Adrenal gland (tissue), 12 donors: Measurements from ENCODE around the gene ZNF438. TPM values are rescaled to one million over a fixed set of nuclear protein-coding genes. Genes with fewer than 3 reads are reported as not detected.

ENCODE experiments used
- DNase-seq, 7 donors: peaks; one replicate each; pipeline ENCODE4 v3.0.0-alpha.2; 2019 to 2020
- H3K27ac ChIP-seq, 5 donors: fragments of 200-600 bp; sonication (generic) in 4 of 5; 1 replicate in 3 of 5; 2 replicates in 2 of 5; pipeline versions ENCODE4 v1.5.1 to v1.8.0; 2016 to 2020; ENCODE audit warnings: mild to moderate bottlenecking in 1 of 5
- H3K27me3 ChIP-seq: fragments of 200-600 bp; 2 replicates; pipeline ENCODE4 v1.8.0; 2021
- H3K36me3 ChIP-seq, 2 donors: fragments of 200-600 bp; replicated peaks in 1 of 2; 1 replicate in 1 of 2; 2 replicates in 1 of 2; pipeline versions ENCODE4 v1.5.1 to v1.8.0; 2018 to 2022
- H3K4me1 ChIP-seq, 2 donors: fragments of 200-600 bp; replicated peaks in 1 of 2; 1 replicate in 1 of 2; 2 replicates in 1 of 2; pipeline versions ENCODE4 v1.5.1 to v1.8.0; 2018 to 2021
- H3K4me3 ChIP-seq, 4 donors: fragments of 200-600 bp; sonication (generic) in 3 of 4; one replicate each; pipeline ENCODE4 v1.5.1; 2016 to 2018
- H3K9me3 ChIP-seq, 3 donors: fragments of 200-600 bp; sonication (generic) in 1 of 3; replicated peaks in 1 of 3; 1 replicate in 2 of 3; 2 replicates in 1 of 3; pipeline versions ENCODE4 v1.5.1 to v1.8.0; 2016 to 2021
- CTCF ChIP-seq, 6 experiments: fragments of 450-650 bp in 4 of 6; fragments of 200-600 bp in 2 of 6; sonication (generic) in 1 of 6; IDR thresholded peaks; 1 replicate in 5 of 6; 2 replicates in 1 of 6; pipeline versions ENCODE4 v1.5.1 to v1.8.0; 2016 to 2021; ENCODE audit warnings: antibody characterized with exemption in 6 of 6, mild to moderate bottlenecking in 2 of 6, moderate library complexity in 1 of 6
- POLR2A ChIP-seq, 2 donors: fragments of 450-650 bp; IDR thresholded peaks; one replicate each; pipeline ENCODE4 v1.6.1; 2017; ENCODE audit warnings: antibody characterized with exemption in 2 of 2, mild to moderate bottlenecking in 2 of 2, moderate library complexity in 1 of 2
- WGBS, 4 donors: extraction: QIAGEN DNeasy Blood & Tissue Kit in 2 of 4; methylation state at CpG; one replicate each; pipeline versions ENCODE4 v1.1.5 to v1.1.7; 2013 to 2017; 5-methylcytosine and 5-hydroxymethylcytosine counted together
- intact Hi-C, 2 donors: fragments of 100-400 bp; cut with DNase I; formaldehyde crosslinking; loops; one replicate each; pipeline versions ENCODE4 v1.14.1 to v1.15.0; 2022 to 2023
- polyA plus RNA-seq, 3 donors: library from polyadenylated mRNA; stranded (reverse); fragments of 200-250 nt in 2 of 3; fragments of 350-450 nt in 1 of 3; fragmentation: Illumina TruSeq in 1 of 3; extraction: RNeasy Lipid Tissue Mini Kit (QIAGEN cat#74804) in 1 of 3; gene quantifications; one replicate each; pipeline ENCODE4 v1.2.3, GENCODE V29; 2013 to 2014
- total RNA-seq, 9 donors: library from RNA; depleted of rRNA in 4 of 9; stranded (reverse); fragments of >200 nt in 4 of 9; fragments of 120-200 nt in 1 of 9; fragmentation: NEBNext Ultra II Directional in 1 of 9; extraction: Animal tissue kit (Norgen Biotek cat#: 25700) in 1 of 9; gene quantifications; one replicate each; pipeline versions ENCODE4 v1.1.0 to v1.2.4, GENCODE V29; 2013 to 2023
- donor health status: healthy with polysubstance abuse.
- donor health status: Bipolar disorder and iron deficiency.
- donor health status: DM: yes; HTN: yes; CAD: no.
- donor health status: DM: no; HTN: no; CAD: no.
- donor health status: DM: no; HTN: no; CAD: no.
- donor health status: DM: yes; HTN: yes; CAD: no.

The ZNF438 gene
- total and polyA plus RNA-seq, 12 donors = 3.4 to 15.5 (median 5.7) TPM

- Histone ChIP-seq H3K4me3 (no peak overlapping the region), H3K27me3 (no peaks in the 10 kb centered on the region), H3K9me3 (no peaks in the 10 kb centered on the region), H3K27ac (no peak overlapping the region), H3K4me1 (no peaks in the 10 kb centered on the region), H3K36me3 (no peaks in the 10 kb centered on the region)
- WGBS, 4 donors = 79 to 88% (median 83%) methylated on average over 8 to 12 of the region's 12 CpGs
- no peak for DNase-seq
- TF ChIP-seq CTCF (IDR thresholded peaks at IDR 0.05) (no peak), POLR2A (IDR thresholded peaks at IDR 0.05) (no peak)
- intact Hi-C loops = no loop called here
Measured at GRCh38 chr10:30835146-30835545, 196.5 kb downstream of the ZNF438 start.

- Histone ChIP-seq H3K36me3 (no peaks in the 10 kb centered on the region), H3K9me3 (no peaks in the 10 kb centered on the region), H3K27me3 (no peaks in the 10 kb centered on the region), H3K27ac (no peak overlapping the region), H3K4me3 (no peak overlapping the region), H3K4me1 (no peaks in the 10 kb centered on the region)
- 81 to 92% (median 84%) methylated on average over 3 of the region's 3 CpGs for WGBS, 4 donors
- intact Hi-C loops = no loop called here
- no peak for DNase-seq
- TF ChIP-seq POLR2A (IDR thresholded peaks at IDR 0.05) (no peak), CTCF (IDR thresholded peaks at IDR 0.05) (no peak)
Measured at GRCh38 chr10:30834651-30835050, 197.0 kb downstream of the ZNF438 start.

DNA sequence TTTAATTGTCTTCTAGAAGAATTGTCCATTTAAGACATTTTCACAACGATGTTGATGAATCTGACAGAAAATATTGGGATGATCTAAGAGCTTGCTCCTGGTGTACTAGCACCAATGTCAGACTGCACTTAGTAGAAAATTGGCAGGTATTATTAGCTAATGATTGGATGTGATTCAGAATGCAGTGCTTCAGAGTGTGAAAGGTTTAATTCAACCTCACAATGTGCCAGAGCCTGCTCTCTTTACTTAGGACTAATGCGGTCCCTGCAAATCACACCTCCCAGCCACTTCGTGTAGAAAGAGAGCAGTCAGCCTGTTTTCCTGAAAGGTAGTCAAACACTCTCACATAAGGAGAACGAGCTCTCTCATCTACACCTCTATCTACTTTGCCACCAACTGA, 197.5 kb downstream of the ZNF438 start:
- Histone ChIP-seq H3K27ac (no peak overlapping the region), H3K9me3 (no peaks in the 10 kb centered on the region), H3K36me3 (no peaks in the 10 kb centered on the region), H3K4me3 (no peak overlapping the region), H3K4me1 (no peaks in the 10 kb centered on the region), H3K27me3 (no peaks in the 10 kb centered on the region)
- WGBS, 4 donors = 92 to 99% (median 92%) methylated on average over 4 of the region's 4 CpGs
- no peak for DNase-seq
- intact Hi-C loops = no loop called here
- TF ChIP-seq POLR2A (IDR thresholded peaks at IDR 0.05) (no peak), CTCF (IDR thresholded peaks at IDR 0.05) (no peak)

- WGBS, 4 donors = 82 to 97% (median 96%) methylated on average over 5 of the region's 5 CpGs
- Histone ChIP-seq H3K36me3 (no peaks in the 10 kb centered on the region), H3K27me3 (no peaks in the 10 kb centered on the region), H3K27ac (no peak overlapping the region), H3K4me3 (no peak overlapping the region), H3K4me1 (no peaks in the 10 kb centered on the region), H3K9me3 (no peaks in the 10 kb centered on the region)
- peak in 1 of 7 donors; percentile 40 for DNase-seq
- intact Hi-C loops = no loop called here
- TF ChIP-seq CTCF (IDR thresholded peaks at IDR 0.05) (no peak), POLR2A (IDR thresholded peaks at IDR 0.05) (no peak)
Measured at GRCh38 chr10:30833628-30833970, 198.1 kb downstream of the ZNF438 start.
